Smooth muscle cell (in vitro differentiated cells): ENCODE results near the gene TMEM141. TPM values are rescaled to one million over a fixed set of nuclear protein-coding genes. Genes with fewer than 3 reads are reported as not detected.

Source experiments
- DNase-seq: peaks from one replicate; lab custom pipeline; 2025; ENCODE audit not compliant: unreplicated experiment; lab: John Stamatoyannopoulos, UW
- H2AFZ ChIP-seq: fragments of 200-600 bp; sonication (generic); 2 replicates; pipeline ENCODE4 v1.6.0; 2016; ENCODE audit warnings: antibody characterized with exemption, low read depth, mild to moderate bottlenecking
- H3F3A ChIP-seq: fragments of 200-600 bp; sonication (generic); 2 replicates; pipeline ENCODE4 v1.6.0; 2017; ENCODE audit warnings: antibody characterized with exemption, low read depth
- H3K27ac ChIP-seq: fragments of 200-600 bp; sonication (generic); 2 replicates; pipeline ENCODE4 v1.5.1; 2016; ENCODE audit warnings: low read depth, mild to moderate bottlenecking
- H3K27me3 ChIP-seq: fragments of 200-600 bp; sonication (generic); 2 replicates; pipeline ENCODE4 v1.6.1; 2016; ENCODE audit warnings: low read depth, mild to moderate bottlenecking
- H3K36me3 ChIP-seq: fragments of 200-600 bp; sonication (generic); 2 replicates; pipeline ENCODE4 v1.5.1; 2016; ENCODE audit warnings: low read depth
- H3K4me1 ChIP-seq: fragments of 200-600 bp; sonication (generic); 2 replicates; pipeline ENCODE4 v1.5.1; 2016; ENCODE audit warnings: low read depth
- H3K4me2 ChIP-seq: fragments of 200-600 bp; sonication (generic); 2 replicates; pipeline ENCODE4 v1.6.0; 2016; ENCODE audit warnings: mild to moderate bottlenecking
- H3K4me3 ChIP-seq: fragments of 200-600 bp; sonication (generic); 2 replicates; pipeline ENCODE4 v1.5.1; 2016; ENCODE audit warnings: mild to moderate bottlenecking
- H3K79me2 ChIP-seq: fragments of 200-600 bp; sonication (generic); 2 replicates; pipeline ENCODE4 v1.6.0; 2016; ENCODE audit warnings: low read depth, mild to moderate bottlenecking
- H3K9ac ChIP-seq: fragments of 200-600 bp; sonication (generic); 2 replicates; pipeline ENCODE4 v1.6.0; 2016; ENCODE audit warnings: low read depth
- H3K9me3 ChIP-seq: fragments of 200-600 bp; sonication (generic); replicated peaks from 2 replicates; pipeline ENCODE4 v1.5.1; 2016; ENCODE audit warnings: low read depth
- H4K20me1 ChIP-seq: fragments of 200-600 bp; sonication (generic); 2 replicates; pipeline ENCODE4 v1.6.0; 2016; ENCODE audit warnings: low read depth
- CTCF ChIP-seq: fragments of 200-600 bp; sonication (generic); IDR thresholded peaks from 2 replicates; pipeline ENCODE4 v1.5.1; 2017; ENCODE audit warnings: borderline replicate concordance, mild to moderate bottlenecking, antibody characterized with exemption; ENCODE audit not compliant: insufficient read depth, poor library complexity, severe bottlenecking
- WGBS: methylation state at CpG from one replicate; pipeline ENCODE4 v1.1.7; 2016; ENCODE audit warnings: low lambda C conversion rate; 5-methylcytosine and 5-hydroxymethylcytosine counted together
- polyA plus RNA-seq: library from polyadenylated mRNA; unstranded; fragments of >200 nt; fragmentation: Nextera tagmentation; extraction: Ambion mirVana; gene quantifications from 2 replicates; pipeline ENCODE4 v1.2.1, GENCODE V29; 2016
- total RNA-seq: library from RNA; depleted of rRNA; stranded (reverse); fragments of >200 nt; gene quantifications from 2 replicates; pipeline ENCODE4 v1.2.3, GENCODE V29; 2014

Gene TMEM141
- total and polyA plus RNA-seq, 2 experiments from 2014 or later: 75.4 to 112 TPM

GRCh38 chr9:136793086-136793946, 2.2 kb downstream of the TMEM141 start:
- no peak overlapping the region for H3K9ac ChIP-seq
- H3K4me2 ChIP-seq: no peak overlapping the region
- no peak for DNase-seq
- H3K4me3 ChIP-seq: no peak overlapping the region
- peaks cover 25% of the 10 kb centered on the region for H3F3A ChIP-seq
- H3K4me1 ChIP-seq: peaks cover 36% of the 10 kb centered on the region
- no peak overlapping the region for H3K27ac ChIP-seq
- 85% methylated on average over 17 of the region's 17 CpGs for WGBS
- peaks cover 12% of the 10 kb centered on the region for H4K20me1 ChIP-seq
- H3K9me3 ChIP-seq: no peaks in the 10 kb centered on the region
- no peak for TF ChIP-seq CTCF
- peaks cover 15% of the 10 kb centered on the region for H3K79me2 ChIP-seq
- no peaks in the 10 kb centered on the region for H3K27me3 ChIP-seq
- H2AFZ ChIP-seq: no peak overlapping the region
- H3K36me3 ChIP-seq: no peaks in the 10 kb centered on the region

GRCh38 chr9:136794281-136794999, 3.3 kb downstream of the TMEM141 start:
- no peak for TF ChIP-seq CTCF
- H3K27ac ChIP-seq: no peak overlapping the region
- peaks cover 12% of the 10 kb centered on the region for H4K20me1 ChIP-seq
- H3F3A ChIP-seq: peaks cover 26% of the 10 kb centered on the region
- H3K36me3 ChIP-seq: no peaks in the 10 kb centered on the region
- DNase-seq: no peak
- no peak overlapping the region for H3K9ac ChIP-seq
- no peak overlapping the region for H3K4me3 ChIP-seq
- H2AFZ ChIP-seq: no peak overlapping the region
- WGBS: 90% methylated on average over 14 of the region's 14 CpGs
- H3K27me3 ChIP-seq: no peaks in the 10 kb centered on the region
- H3K79me2 ChIP-seq: peaks cover 15% of the 10 kb centered on the region
- no peaks in the 10 kb centered on the region for H3K9me3 ChIP-seq
- H3K4me2 ChIP-seq: no peak overlapping the region
- peaks cover 31% of the 10 kb centered on the region for H3K4me1 ChIP-seq

GRCh38 chr9:136795000-136795348, 3.8 kb downstream of the TMEM141 start:
- Histone ChIP-seq H3K9me3 (no peaks in the 10 kb centered on the region), H3F3A (peaks cover 25% of the 10 kb centered on the region), H2AFZ (no peak overlapping the region), H3K36me3 (no peaks in the 10 kb centered on the region), H3K4me2 (no peak overlapping the region), H3K4me1 (peaks cover 30% of the 10 kb centered on the region), H3K79me2 (peaks cover 15% of the 10 kb centered on the region), H3K27ac (no peak overlapping the region), H4K20me1 (peaks cover 12% of the 10 kb centered on the region), H3K9ac (no peak overlapping the region), H3K4me3 (no peak overlapping the region), H3K27me3 (no peaks in the 10 kb centered on the region)
- DNase-seq: no peak
- 70% methylated on average over 6 of the region's 6 CpGs for WGBS
- no peak for TF ChIP-seq CTCF
